Stomach (tissue), 4 donors: ENCODE data around the gene BTBD9.
"Not testable (repeated sequence)": the region's sequence is repeated elsewhere in the genome, so short reads cannot be mapped to it uniquely, and the experiment has no call there.

Experiments
- CTCF ChIP-seq, 7 experiments: fragments of 450-650 bp in 4 of 7; fragments of 200-600 bp in 3 of 7; sonication (generic) in 3 of 7; IDR thresholded peaks; one replicate each; pipeline ENCODE4 v1.5.1; 2016 to 2019; ENCODE audit warnings: antibody characterized with exemption in 7 of 7, control low read depth in 2 of 7, mild to moderate bottlenecking in 1 of 7
- EP300 ChIP-seq: sonication (generic); formaldehyde crosslinking; IDR thresholded peaks from one replicate; pipeline ENCODE4 v1.6.1; 2017; ENCODE audit warnings: antibody characterized with exemption
- POLR2A ChIP-seq, 4 donors: fragments of 450-650 bp; IDR thresholded peaks; one replicate each; pipeline ENCODE4 v1.6.1; 2016; ENCODE audit warnings: antibody characterized with exemption in 4 of 4, control low read depth in 2 of 4, mild to moderate bottlenecking in 1 of 4, moderate library complexity in 1 of 4
- POLR2AphosphoS5 ChIP-seq, 3 donors: sonication (generic); formaldehyde crosslinking; IDR thresholded peaks; one replicate each; pipeline ENCODE4 v1.6.1; 2016; ENCODE audit warnings: antibody characterized with exemption in 3 of 3

GRCh38 chr6:38618301-38618700 lies 21.4 kb downstream of the BTBD9 start:
- TF ChIP-seq POLR2A (IDR thresholded peaks at IDR 0.05); POLR2AphosphoS5 (IDR thresholded peaks at IDR 0.05); CTCF (IDR thresholded peaks at IDR 0.05); EP300: not testable (repeated sequence)
